GM06990 (cell line): ENCODE measurements around the gene CSRP1.

Experiments
- DNase-seq: peaks from one replicate; pipeline ENCODE4 v3.0.0-alpha.2; 2011; ENCODE audit not compliant: insufficient read length; ENCODE audit errors: extremely low read depth
- H3K27me3 ChIP-seq: replicated peaks from 2 replicates; pipeline ENCODE4 v1.6.0; 2011; ENCODE audit warnings: low read length; ENCODE audit not compliant: control insufficient read depth, insufficient read depth
- H3K36me3 ChIP-seq: 2 replicates; pipeline ENCODE4 v1.5.1; 2011; ENCODE audit warnings: low read length; ENCODE audit not compliant: control insufficient read depth, insufficient read depth
- H3K4me3 ChIP-seq: replicated peaks from 2 replicates; pipeline ENCODE4 v1.5.1; 2011; ENCODE audit warnings: low read depth, mild to moderate bottlenecking, control low read depth, low read length
- CTCF ChIP-seq: IDR thresholded peaks from 2 replicates; pipeline ENCODE4 v1.5.1; 2011; ENCODE audit warnings: low read length, control low read depth, mild to moderate bottlenecking, inconsistent platforms; ENCODE audit not compliant: insufficient read depth, poor library complexity, severe bottlenecking

The CSRP1 gene

GRCh38 chr1:201459775-201460174, 47.1 kb downstream of the CSRP1 start:
- H3K36me3 ChIP-seq = peaks cover 5% of the 10 kb centered on the region
- H3K27me3 ChIP-seq = no peaks in the 10 kb centered on the region
- H3K4me3 ChIP-seq = no peak overlapping the region
- no peak for DNase-seq
- no peak for TF ChIP-seq CTCF

- H3K36me3 ChIP-seq = peaks cover 2% of the 10 kb centered on the region; the same call in 1 of the 2 replicates
- DNase-seq = no peak
- TF ChIP-seq CTCF = no peak
- no peaks in the 10 kb centered on the region for H3K27me3 ChIP-seq
- H3K4me3 ChIP-seq = no peak overlapping the region
Observed at GRCh38 chr1:201459052-201459451, 47.9 kb downstream of the CSRP1 start.

- Histone ChIP-seq H3K4me3 (no peak overlapping the region), H3K36me3 (no peaks in the 10 kb centered on the region), H3K27me3 (no peaks in the 10 kb centered on the region)
- TF ChIP-seq CTCF = no peak
- DNase-seq = no peak
Observed at GRCh38 chr1:201457508-201457960, 49.4 kb downstream of the CSRP1 start.

- no peak for DNase-seq
- no peaks in the 10 kb centered on the region for H3K36me3 ChIP-seq
- TF ChIP-seq CTCF = no peak
- no peak overlapping the region for H3K4me3 ChIP-seq
- H3K27me3 ChIP-seq = no peaks in the 10 kb centered on the region
Observed at GRCh38 chr1:201456499-201457309, 50.2 kb downstream of the CSRP1 start.

- DNase-seq = no peak
- no peaks in the 10 kb centered on the region for H3K27me3 ChIP-seq
- H3K4me3 ChIP-seq = no peak overlapping the region
- no peak for TF ChIP-seq CTCF
- H3K36me3 ChIP-seq = no peaks in the 10 kb centered on the region
Observed at GRCh38 chr1:201455098-201455497, 51.8 kb downstream of the CSRP1 start.

- Histone ChIP-seq H3K36me3 (no peaks in the 10 kb centered on the region), H3K27me3 (no peaks in the 10 kb centered on the region), H3K4me3 (no peak overlapping the region)
- TF ChIP-seq CTCF = no peak
- DNase-seq = no peak
Observed at GRCh38 chr1:201454608-201455007, 52.3 kb downstream of the CSRP1 start.
